CD14-positive monocyte (primary cell): ENCODE measurements around the gene POMT1. TPM values are rescaled to one million over a fixed set of nuclear protein-coding genes. Genes with fewer than 3 reads are reported as not detected.

Experiments used
- DNase-seq, 3 donors: peaks; one replicate each; pipeline ENCODE4 v3.0.0-alpha.2; 2011 to 2022
- H2AFZ ChIP-seq: 2 replicates; pipeline ENCODE4 v1.6.0; 2012; ENCODE audit warnings: mild to moderate bottlenecking, low read depth, low read length, inconsistent platforms; ENCODE audit not compliant: insufficient read depth, poor library complexity, severe bottlenecking
- H3K27ac ChIP-seq, 2 donors: 1 replicate in 1 of 2; 2 replicates in 1 of 2; pipeline ENCODE4 v1.5.1; 2012 to 2013; ENCODE audit warnings: low read length in 2 of 2, control low read depth in 1 of 2, inconsistent platforms in 1 of 2, low read depth in 1 of 2, mild to moderate bottlenecking in 1 of 2
- H3K27me3 ChIP-seq, 2 donors: one replicate each; pipeline versions ENCODE4 v1.6.0 to v1.6.1; 2011 to 2013; ENCODE audit warnings: low read length in 2 of 2; ENCODE audit not compliant: control insufficient read depth in 2 of 2, insufficient read depth in 2 of 2
- H3K36me3 ChIP-seq, 2 donors: replicated peaks in 1 of 2; 1 replicate in 1 of 2; 2 replicates in 1 of 2; pipeline versions ENCODE4 v1.5.1 to v1.6.1; 2012 to 2013; ENCODE audit warnings: low read length in 2 of 2, control low read depth in 1 of 2, inconsistent platforms in 1 of 2, mild to moderate bottlenecking in 1 of 2; ENCODE audit not compliant: insufficient read depth in 2 of 2, control insufficient read depth in 1 of 2
- H3K4me1 ChIP-seq, 2 donors: 1 replicate in 1 of 2; 2 replicates in 1 of 2; pipeline versions ENCODE4 v1.5.1 to v1.6.1; 2012 to 2013; ENCODE audit warnings: low read length in 2 of 2, control low read depth in 1 of 2, inconsistent platforms in 1 of 2, mild to moderate bottlenecking in 1 of 2, moderate library complexity in 1 of 2; ENCODE audit not compliant: insufficient read depth in 2 of 2, control insufficient read depth in 1 of 2
- H3K4me2 ChIP-seq: replicated peaks from 2 replicates; pipeline ENCODE3; 2012; ENCODE audit warnings: low read length, moderate library complexity, mild to moderate bottlenecking; ENCODE audit not compliant: poor library complexity, severe bottlenecking; ENCODE audit errors: extremely low read depth
- H3K4me3 ChIP-seq, 3 experiments: fragments of 200-600 bp in 1 of 3; sonication (generic) in 1 of 3; replicated peaks in 1 of 3; 1 replicate in 2 of 3; 2 replicates in 1 of 3; pipeline ENCODE4 v1.5.1; 2011 to 2013; ENCODE audit warnings: low read length in 3 of 3, mild to moderate bottlenecking in 3 of 3, control low read depth in 2 of 3, low read depth in 2 of 3, inconsistent platforms in 1 of 3, moderate library complexity in 1 of 3
- H3K79me2 ChIP-seq: 2 replicates; pipeline ENCODE4 v1.6.0; 2012; ENCODE audit warnings: mild to moderate bottlenecking, control low read depth, inconsistent platforms, low read length, moderate library complexity; ENCODE audit not compliant: insufficient read depth
- H3K9ac ChIP-seq: 2 replicates; pipeline ENCODE4 v1.6.0; 2017; ENCODE audit warnings: low read length, mild to moderate bottlenecking; ENCODE audit not compliant: insufficient read depth, poor library complexity, severe bottlenecking
- H3K9me3 ChIP-seq, 2 donors: replicated peaks in 1 of 2; 1 replicate in 1 of 2; 2 replicates in 1 of 2; pipeline versions ENCODE4 v1.5.1 to v1.6.1; 2012 to 2013; ENCODE audit warnings: low read length in 2 of 2, control low read depth in 1 of 2; ENCODE audit not compliant: control insufficient read depth in 1 of 2, insufficient read depth in 1 of 2
- H4K20me1 ChIP-seq: 2 replicates; pipeline ENCODE4 v1.6.0; 2012; ENCODE audit warnings: mild to moderate bottlenecking, low read length, control low read depth, moderate library complexity; ENCODE audit not compliant: insufficient read depth
- H3K27ac Mint-ChIP-seq, 7 donors: one replicate each; pipeline ENCODE4 v1.8.0; 2020; ENCODE audit warnings: mild to moderate bottlenecking in 7 of 7, mixed read lengths in 7 of 7, moderate library complexity in 6 of 7, inconsistent platforms in 2 of 7
- H3K27me3 Mint-ChIP-seq, 3 donors: one replicate each; pipeline ENCODE4 v1.8.0; 2021 to 2022; ENCODE audit warnings: low read depth in 3 of 3, mild to moderate bottlenecking in 3 of 3, mixed read lengths in 3 of 3, moderate library complexity in 3 of 3, inconsistent platforms in 1 of 3
- H3K36me3 Mint-ChIP-seq, 2 donors: one replicate each; pipeline ENCODE4 v1.8.0; 2020; ENCODE audit warnings: mixed read lengths in 2 of 2, inconsistent platforms in 1 of 2, mild to moderate bottlenecking in 1 of 2
- H3K4me1 Mint-ChIP-seq: one replicate; pipeline ENCODE4 v1.8.0; 2020; ENCODE audit warnings: mild to moderate bottlenecking, mixed read lengths
- H3K4me3 Mint-ChIP-seq, 2 donors: one replicate each; pipeline ENCODE4 v1.8.0; 2020; ENCODE audit warnings: mild to moderate bottlenecking in 2 of 2, mixed read lengths in 2 of 2, moderate library complexity in 1 of 2
- H3K9me3 Mint-ChIP-seq, 7 donors: one replicate each; pipeline ENCODE4 v1.8.0; 2020 to 2022; ENCODE audit warnings: mixed read lengths in 7 of 7, mild to moderate bottlenecking in 6 of 7, moderate library complexity in 6 of 7, inconsistent platforms in 2 of 7
- WGBS: methylation state at CpG from one replicate; pipeline ENCODE4 v1.1.5; 2013; ENCODE audit warnings: missing lambda C conversion rate; ENCODE audit not compliant: insufficient coverage; 5-methylcytosine and 5-hydroxymethylcytosine counted together
- intact Hi-C, 2 donors: fragments of 100-400 bp; cut with micrococcal nuclease; formaldehyde crosslinking; loops; one replicate each; pipeline versions ENCODE4 v1.15.0 to v1.15.1; 2023
- polyA plus RNA-seq, 3 donors: library from polyadenylated mRNA; depleted of rRNA in 1 of 3; unstranded in 2 of 3; stranded (reverse) in 1 of 3; fragments of 300-500 nt in 2 of 3; fragments of >200 nt in 1 of 3; fragmentation: Illumina TruSeq in 2 of 3; gene quantifications; 1 replicate in 2 of 3; 2 replicates in 1 of 3; pipeline ENCODE4 v1.2.3, GENCODE V29; 2012 to 2021
- small RNA-seq: library from RNA; depleted of rRNA; stranded (forward); fragments of <200 nt; gene quantifications from one replicate; pipeline ENCODE3, GENCODE V24; 2012; ENCODE audit warnings: low read depth; ENCODE audit not compliant: insufficient read length
- TF ChIP-seq, protein P1 (sequence below): fragments of 200-600 bp; IDR thresholded peaks from one replicate; pipeline ENCODE4 v1.8.0; 2022; ENCODE audit warnings: antibody characterized with exemption, mild to moderate bottlenecking

Gene POMT1
- polyA plus RNA-seq, 3 donors: 5.9 to 22.3 (median 7.5) TPM

DNA sequence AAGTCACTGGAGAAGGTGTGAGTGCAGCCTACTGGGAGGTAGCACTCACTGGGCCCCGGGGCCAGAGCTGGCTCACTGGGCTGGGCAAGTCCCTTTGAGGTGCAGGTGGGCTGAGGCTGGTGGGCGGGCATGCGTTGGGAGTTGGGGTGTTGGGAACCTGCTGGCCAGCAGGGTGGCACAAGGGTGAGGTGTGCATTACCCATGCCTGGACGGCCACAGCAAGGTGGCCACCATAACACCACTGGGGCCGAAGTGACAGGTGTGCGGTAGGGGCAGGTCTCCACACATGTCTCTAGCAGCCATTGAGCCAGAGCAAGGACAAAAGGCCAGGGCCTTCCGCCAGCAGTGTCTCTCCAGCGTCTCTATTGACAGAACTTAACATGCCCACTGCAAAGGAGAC, 65.2 kb downstream of the POMT1 start:
- no peaks in the 10 kb centered on the region for H3K4me1 ChIP-seq
- H2AFZ ChIP-seq: no peak overlapping the region
- TF ChIP-seq, protein P1, sequence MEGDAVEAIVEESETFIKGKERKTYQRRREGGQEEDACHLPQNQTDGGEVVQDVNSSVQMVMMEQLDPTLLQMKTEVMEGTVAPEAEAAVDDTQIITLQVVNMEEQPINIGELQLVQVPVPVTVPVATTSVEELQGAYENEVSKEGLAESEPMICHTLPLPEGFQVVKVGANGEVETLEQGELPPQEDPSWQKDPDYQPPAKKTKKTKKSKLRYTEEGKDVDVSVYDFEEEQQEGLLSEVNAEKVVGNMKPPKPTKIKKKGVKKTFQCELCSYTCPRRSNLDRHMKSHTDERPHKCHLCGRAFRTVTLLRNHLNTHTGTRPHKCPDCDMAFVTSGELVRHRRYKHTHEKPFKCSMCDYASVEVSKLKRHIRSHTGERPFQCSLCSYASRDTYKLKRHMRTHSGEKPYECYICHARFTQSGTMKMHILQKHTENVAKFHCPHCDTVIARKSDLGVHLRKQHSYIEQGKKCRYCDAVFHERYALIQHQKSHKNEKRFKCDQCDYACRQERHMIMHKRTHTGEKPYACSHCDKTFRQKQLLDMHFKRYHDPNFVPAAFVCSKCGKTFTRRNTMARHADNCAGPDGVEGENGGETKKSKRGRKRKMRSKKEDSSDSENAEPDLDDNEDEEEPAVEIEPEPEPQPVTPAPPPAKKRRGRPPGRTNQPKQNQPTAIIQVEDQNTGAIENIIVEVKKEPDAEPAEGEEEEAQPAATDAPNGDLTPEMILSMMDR: no peak
- peaks cover 3 to 17% (median 10%) of the 10 kb centered on the region in 7 donors for H3K9me3 Mint-ChIP-seq
- no peak overlapping the region for H3K4me3 ChIP-seq
- H3K9ac ChIP-seq: no peak overlapping the region
- H3K27ac ChIP-seq: no peak overlapping the region
- H3K27me3 Mint-ChIP-seq: peaks cover 0 to under 1% (median 0%) of the 10 kb centered on the region in 3 donors
- peaks cover 0 to under 1% of the 10 kb centered on the region in 2 donors for H3K9me3 ChIP-seq
- no peak overlapping the region for H3K4me3 Mint-ChIP-seq
- H3K36me3 Mint-ChIP-seq: peaks cover 28 to 47% of the 10 kb centered on the region in 2 donors
- H3K79me2 ChIP-seq: no peaks in the 10 kb centered on the region
- peaks cover 13 to 26% of the 10 kb centered on the region in 2 donors for H3K36me3 ChIP-seq
- no peaks in the 10 kb centered on the region for H3K4me1 Mint-ChIP-seq
- intact Hi-C loops: no loop called here
- DNase-seq: no peak
- no peaks in the 10 kb centered on the region for H3K27me3 ChIP-seq
- WGBS: 100% methylated on average over 3 of the region's 8 CpGs
- no peaks in the 10 kb centered on the region for H4K20me1 ChIP-seq
- no peak overlapping the region for H3K4me2 ChIP-seq
- H3K27ac Mint-ChIP-seq: no peak overlapping the region

Small RNA genes lying within 50 kb of the gene (small RNA-seq; reads per million reads assigned to genes)
- not detected for gene SNORD62A
- not detected for gene SNORD62B

Other genes with a start within 250 kb of the POMT1 start
- 10 to 100 TPM in 1 of 3 donors, 1 to 10 TPM in 2; 6.4 to 40.6 (median 7.2) TPM for gene FAM78A, start 226.4 kb upstream of the POMT1 start, polyA plus RNA-seq
- 1 to 10 TPM; 1.1 to 3.1 (median 1.5) TPM for gene PLPP7, start 213.2 kb upstream of the POMT1 start, polyA plus RNA-seq
- 10 to 100 TPM in 1 of 3 donors, 1 to 10 TPM in 2; 2.8 to 36.2 (median 8.6) TPM for gene PRRC2B, start 108.8 kb upstream of the POMT1 start, polyA plus RNA-seq
- 10 to 100 TPM; 15.9 to 19.9 (median 16.3) TPM for gene UCK1, start 28.3 kb downstream of the POMT1 start, polyA plus RNA-seq
- gene PRRT1B, start 42.6 kb downstream of the POMT1 start, polyA plus RNA-seq: not detected
- gene RAPGEF1, start 237.2 kb downstream of the POMT1 start, polyA plus RNA-seq: 10 to 100 TPM in 1 of 3 donors, 1 to 10 TPM in 2; 1.7 to 71.7 (median 3.0) TPM